T-cell (primary cell): ENCODE data around the gene ZNF804A. TPM values are rescaled to one million over a fixed set of nuclear protein-coding genes. Genes with fewer than 3 reads are reported as not detected.

Experiments used
- ATAC-seq, 4 experiments: fragments of 200-7000 bp in 3 of 4; fragments of 150-1000 bp in 1 of 4; cut with Tn5 transposase; replicated peaks in 1 of 4; 1 replicate in 3 of 4; 2 replicates in 1 of 4; pipeline ENCODE4 v1.10.0; 2021; ENCODE audit warnings: moderate library complexity in 3 of 4, mild to moderate bottlenecking in 2 of 4, moderate number of reproducible peaks in 1 of 4
- CTCF ChIA-PET, 2 donors: fragments of 300-600 bp; sonication (Branson Sonifier 250); formaldehyde crosslinking; loops; one replicate each; lab custom pipeline; 2022; ENCODE audit warnings: antibody characterized with exemption in 2 of 2; lab: Charles Lee
- POLR2A ChIA-PET, 2 donors: fragments of 300-600 bp; sonication (Branson Sonifier 250); formaldehyde crosslinking; loops; one replicate each; lab custom pipeline; 2022; ENCODE audit warnings: antibody characterized with exemption in 2 of 2; lab: Charles Lee
- DNase-seq, 35 experiments: peaks; one replicate each; pipeline versions ENCODE4 v3.0.0 to v3.0.0-alpha.2; 2013 to 2023
- H3K27ac ChIP-seq: one replicate; pipeline ENCODE4 v1.5.1; 2013; ENCODE audit warnings: low read length
- H3K27me3 ChIP-seq, 2 experiments: replicated peaks in 1 of 2; 1 replicate in 1 of 2; 2 replicates in 1 of 2; pipeline versions ENCODE4 v1.6.1 to v1.7.0; 2013; ENCODE audit warnings: low read length in 1 of 2, mixed read lengths in 1 of 2; ENCODE audit not compliant: control insufficient read depth in 2 of 2, insufficient read depth in 2 of 2; ENCODE audit errors: extremely low read depth in 1 of 2
- H3K36me3 ChIP-seq, 2 donors: 1 replicate in 1 of 2; 2 replicates in 1 of 2; pipeline versions ENCODE4 v1.6.1 to v1.7.0; 2013; ENCODE audit warnings: low read length in 1 of 2; ENCODE audit not compliant: control insufficient read depth in 2 of 2, insufficient read depth in 1 of 2; ENCODE audit errors: extremely low read depth in 1 of 2
- H3K4me1 ChIP-seq, 2 experiments: 1 replicate in 1 of 2; 2 replicates in 1 of 2; pipeline versions ENCODE4 v1.6.1 to v1.7.0; 2013; ENCODE audit warnings: low read length in 2 of 2, mixed read lengths in 1 of 2; ENCODE audit not compliant: insufficient read depth in 2 of 2, control insufficient read depth in 1 of 2; ENCODE audit errors: extremely low read depth in 1 of 2
- H3K4me3 ChIP-seq, 2 donors: 1 replicate in 1 of 2; 2 replicates in 1 of 2; pipeline versions ENCODE4 v1.5.1 to v1.7.0; 2013; ENCODE audit warnings: mild to moderate bottlenecking in 2 of 2, low read length in 1 of 2, moderate library complexity in 1 of 2; ENCODE audit not compliant: control insufficient read depth in 1 of 2; ENCODE audit errors: extremely low read depth in 1 of 2
- H3K9me3 ChIP-seq: 2 replicates; pipeline ENCODE4 v1.7.0; 2013
- H3K27ac Mint-ChIP-seq, 2 donors: one replicate each; pipeline ENCODE4 v1.8.0; 2020 to 2021; ENCODE audit warnings: mild to moderate bottlenecking in 2 of 2, mixed read lengths in 2 of 2
- H3K27me3 Mint-ChIP-seq, 2 donors: one replicate each; pipeline ENCODE4 v1.8.0; 2021 to 2022; ENCODE audit warnings: mixed read lengths in 2 of 2
- H3K36me3 Mint-ChIP-seq: one replicate; pipeline ENCODE4 v1.8.0; 2021; ENCODE audit warnings: mixed read lengths
- H3K4me1 Mint-ChIP-seq, 3 donors: one replicate each; pipeline ENCODE4 v1.8.0; 2020 to 2022; ENCODE audit warnings: mixed read lengths in 3 of 3, mild to moderate bottlenecking in 1 of 3
- H3K4me3 Mint-ChIP-seq, 3 donors: one replicate each; pipeline ENCODE4 v1.8.0; 2020 to 2022; ENCODE audit warnings: mild to moderate bottlenecking in 3 of 3, mixed read lengths in 3 of 3, moderate library complexity in 3 of 3
- H3K9me3 Mint-ChIP-seq, 3 donors: one replicate each; pipeline ENCODE4 v1.8.0; 2020 to 2022; ENCODE audit warnings: mixed read lengths in 3 of 3
- WGBS: methylation state at CpG from one replicate; pipeline ENCODE4 v1.1.5; 2013; ENCODE audit warnings: missing lambda C conversion rate; ENCODE audit not compliant: insufficient coverage; 5-methylcytosine and 5-hydroxymethylcytosine counted together
- total RNA-seq, 35 experiments: library from RNA in 6 of 35; stranded (reverse) in 6 of 35; fragments of 120-200 nt in 1 of 35; gene quantifications; one replicate each; pipeline versions ENCODE4 v1.2.1 to v1.2.4 and lab custom pipeline; 2013 to 2026

The ZNF804A gene
- total RNA-seq, 5 donors from 2014 or later (not counting 1 experiment from before 2014, with no cell fraction given) = 0.06 to 0.13 (median 0.06) TPM; not detected in 2

DNA sequence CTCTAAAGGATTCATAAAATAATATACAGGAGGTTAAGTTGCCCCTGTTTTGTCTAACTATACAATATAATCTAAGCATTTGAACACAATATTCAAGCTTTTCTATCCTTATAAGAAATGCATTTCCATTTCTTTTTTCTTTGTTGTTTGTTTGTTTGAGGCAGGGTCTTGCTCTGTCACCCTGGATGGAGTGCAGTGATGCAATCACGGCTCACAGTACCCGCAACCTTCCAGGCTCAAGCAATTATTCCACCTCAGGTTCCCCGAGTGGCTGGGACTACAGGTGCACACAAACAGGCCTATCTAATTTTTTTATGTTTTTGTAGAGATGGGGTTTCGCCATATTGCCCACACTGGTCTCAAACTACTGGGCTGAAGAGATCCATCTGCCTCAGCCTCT is 307.8 kb downstream of the ZNF804A start:
- ChIA-PET CTCF (no interaction called here), POLR2A (no interaction called here)
- no peaks in the 10 kb centered on the region for H3K27me3 Mint-ChIP-seq
- no peak for DNase-seq
- H3K27ac Mint-ChIP-seq = no peak overlapping the region
- H3K9me3 Mint-ChIP-seq = peaks cover 4 to 10% (median 8%) of the 10 kb centered on the region in 3 donors
- ATAC-seq = no peak
- Histone ChIP-seq H3K4me3 (no peak overlapping the region), H3K4me1 (no peaks in the 10 kb centered on the region), H3K9me3 (peaks cover 2% of the 10 kb centered on the region), H3K27ac (no peak overlapping the region), H3K27me3 (no peaks in the 10 kb centered on the region), H3K36me3 (no peaks in the 10 kb centered on the region)
- H3K4me1 Mint-ChIP-seq = no peaks in the 10 kb centered on the region
- H3K4me3 Mint-ChIP-seq = no peak overlapping the region
- WGBS = no CpG with 5 or more reads among the region's 4 CpGs
- no peaks in the 10 kb centered on the region for H3K36me3 Mint-ChIP-seq

DNA sequence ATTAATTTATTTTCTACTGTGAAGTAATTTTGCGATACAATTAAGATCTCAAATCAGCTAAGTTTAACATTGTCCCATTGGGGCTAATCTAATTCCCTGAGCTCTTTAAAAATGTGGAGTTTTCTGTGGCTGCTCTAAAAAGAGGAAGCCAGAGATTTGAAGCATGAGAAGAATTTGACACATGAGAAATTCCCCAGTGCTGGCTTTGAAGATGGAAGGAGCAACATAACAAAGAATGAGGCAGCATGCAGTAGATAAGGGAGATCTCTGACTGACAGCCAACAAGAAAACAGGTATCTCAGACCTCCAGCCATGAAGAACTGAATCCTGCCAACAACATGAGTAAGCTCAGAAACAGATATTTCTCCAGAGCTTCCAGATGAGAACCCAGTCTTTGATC is 308.4 kb downstream of the ZNF804A start:
- Histone ChIP-seq H3K36me3 (no peaks in the 10 kb centered on the region), H3K27ac (no peak overlapping the region), H3K4me3 (no peak overlapping the region), H3K4me1 (no peaks in the 10 kb centered on the region), H3K9me3 (peaks cover 2% of the 10 kb centered on the region), H3K27me3 (no peaks in the 10 kb centered on the region)
- H3K4me1 Mint-ChIP-seq = no peaks in the 10 kb centered on the region
- H3K36me3 Mint-ChIP-seq = no peaks in the 10 kb centered on the region
- ATAC-seq (no peak), DNase-seq (no peak)
- ChIA-PET POLR2A (no interaction called here), CTCF (no interaction called here)
- H3K27ac Mint-ChIP-seq = no peak overlapping the region
- H3K9me3 Mint-ChIP-seq = peaks cover 4 to 10% (median 8%) of the 10 kb centered on the region in 3 donors
- no peaks in the 10 kb centered on the region for H3K27me3 Mint-ChIP-seq
- H3K4me3 Mint-ChIP-seq = no peak overlapping the region
- WGBS = no CpG with 5 or more reads among the region's 1 CpG

GRCh38 chr2:184908966-184909365 is 310.6 kb downstream of the ZNF804A start:
- H3K27me3 Mint-ChIP-seq = no peaks in the 10 kb centered on the region

DNA sequence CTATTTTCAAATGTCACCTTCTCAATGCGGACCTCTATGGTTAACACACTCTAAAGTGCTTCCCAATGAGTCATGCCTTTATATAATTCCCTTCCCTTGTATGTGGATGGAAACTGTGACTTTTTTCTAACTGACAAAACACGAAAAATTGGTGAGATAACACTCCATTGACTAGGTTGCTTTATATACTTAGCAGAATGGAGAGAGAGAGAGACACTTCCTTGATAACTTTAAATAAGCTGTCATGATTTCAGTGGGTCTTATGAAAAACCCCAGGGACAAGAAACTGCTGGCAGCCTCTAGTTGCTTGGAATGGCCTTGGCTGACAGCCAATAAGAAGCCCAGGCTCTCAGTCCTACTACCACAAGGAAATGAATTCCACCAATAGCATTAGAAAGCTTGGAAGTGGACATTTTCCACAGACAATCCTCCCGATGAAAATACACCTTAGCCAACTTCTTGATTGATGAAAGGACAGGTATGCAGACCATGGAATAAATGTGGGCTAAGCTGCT is 322.2 kb downstream of the ZNF804A start:
- Mint-ChIP-seq H3K4me3 (no peak overlapping the region), H3K4me1 (no peaks in the 10 kb centered on the region), H3K36me3 (no peaks in the 10 kb centered on the region), H3K27ac (no peak overlapping the region), H3K9me3 (peaks cover 7 to 26% (median 23%) of the 10 kb centered on the region in 3 donors), H3K27me3 (no peaks in the 10 kb centered on the region)
- Histone ChIP-seq H3K27ac (no peak overlapping the region), H3K36me3 (no peaks in the 10 kb centered on the region), H3K27me3 (no peaks in the 10 kb centered on the region), H3K4me3 (no peak overlapping the region), H3K9me3 (no peaks in the 10 kb centered on the region), H3K4me1 (no peaks in the 10 kb centered on the region)
- ATAC-seq = no peak
- ChIA-PET POLR2A (no interaction called here), CTCF (no interaction called here)
- WGBS = no CpG with 5 or more reads among the region's 3 CpGs
- DNase-seq = no peak

More at GRCh38 chr2:184908966-184909365, 310.6 kb downstream of the ZNF804A start:
- POLR2A ChIA-PET = no interaction called here
- no peaks in the 10 kb centered on the region for H3K36me3 Mint-ChIP-seq
- no peaks in the 10 kb centered on the region for H3K27me3 ChIP-seq
- H3K27ac ChIP-seq = no peak overlapping the region
- H3K9me3 Mint-ChIP-seq = peaks cover 7 to 16% (median 15%) of the 10 kb centered on the region in 3 donors
- no peaks in the 10 kb centered on the region for H3K4me1 ChIP-seq
- H3K4me3 ChIP-seq = no peak overlapping the region
- no CpG with 5 or more reads among the region's 1 CpG for WGBS
- no peak for ATAC-seq
- no peaks in the 10 kb centered on the region for H3K36me3 ChIP-seq
- H3K9me3 ChIP-seq = peaks cover 4% of the 10 kb centered on the region
- DNase-seq = no peak
- H3K27ac Mint-ChIP-seq = no peak overlapping the region
- no peak overlapping the region for H3K4me3 Mint-ChIP-seq
- H3K4me1 Mint-ChIP-seq = no peaks in the 10 kb centered on the region
- CTCF ChIA-PET = no interaction called here

GRCh38 chr2:184921676-184922075 is 323.3 kb downstream of the ZNF804A start:
- H3K27ac Mint-ChIP-seq = no peak overlapping the region
- ChIA-PET CTCF (no interaction called here), POLR2A (no interaction called here)
- H3K4me3 ChIP-seq = no peak overlapping the region
- no peak overlapping the region for H3K27ac ChIP-seq
- H3K4me1 ChIP-seq = no peaks in the 10 kb centered on the region
- H3K36me3 Mint-ChIP-seq = no peaks in the 10 kb centered on the region
- no peaks in the 10 kb centered on the region for H3K4me1 Mint-ChIP-seq
- H3K9me3 ChIP-seq = no peaks in the 10 kb centered on the region
- no peaks in the 10 kb centered on the region for H3K36me3 ChIP-seq
- H3K27me3 Mint-ChIP-seq = no peaks in the 10 kb centered on the region
- WGBS = no CpG with 5 or more reads among the region's 2 CpGs
- H3K9me3 Mint-ChIP-seq = peaks cover 12 to 32% (median 30%) of the 10 kb centered on the region in 3 donors
- no peaks in the 10 kb centered on the region for H3K27me3 ChIP-seq
- H3K4me3 Mint-ChIP-seq = no peak overlapping the region
- DNase-seq = no peak
- no peak for ATAC-seq

DNA sequence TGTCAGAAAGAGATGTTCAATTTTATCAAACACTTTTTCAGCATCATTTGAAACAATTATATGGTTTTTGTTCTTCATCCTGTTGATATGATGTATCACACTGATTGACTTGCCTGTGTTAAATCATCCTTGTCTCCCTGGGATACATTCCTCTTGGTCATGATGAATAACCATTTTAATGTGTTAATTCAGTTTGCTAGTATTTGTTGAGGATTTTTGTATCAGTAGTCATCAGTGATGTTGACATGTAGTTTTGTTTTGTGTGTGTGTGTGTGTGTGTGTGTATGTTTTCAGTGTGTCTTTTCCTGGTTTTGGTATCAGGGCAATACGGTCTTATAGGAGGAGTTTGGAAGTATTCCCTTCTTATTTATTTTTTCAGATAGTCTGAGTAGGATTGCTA is 325.4 kb downstream of the ZNF804A start:
- peaks cover 14 to 35% (median 32%) of the 10 kb centered on the region in 3 donors for H3K9me3 Mint-ChIP-seq
- H3K27me3 Mint-ChIP-seq = no peaks in the 10 kb centered on the region
- no peaks in the 10 kb centered on the region for H3K4me1 Mint-ChIP-seq
- Histone ChIP-seq H3K27me3 (no peaks in the 10 kb centered on the region), H3K4me3 (no peak overlapping the region), H3K36me3 (no peaks in the 10 kb centered on the region), H3K9me3 (no peaks in the 10 kb centered on the region), H3K27ac (no peak overlapping the region), H3K4me1 (no peaks in the 10 kb centered on the region)
- ChIA-PET POLR2A (no interaction called here), CTCF (no interaction called here)
- DNase-seq = no peak
- H3K36me3 Mint-ChIP-seq = no peaks in the 10 kb centered on the region
- no CpG with 5 or more reads among the region's 1 CpG for WGBS
- ATAC-seq = no peak
- H3K4me3 Mint-ChIP-seq = no peak overlapping the region
- H3K27ac Mint-ChIP-seq = no peak overlapping the region

- H3K27me3 Mint-ChIP-seq = no peaks in the 10 kb centered on the region
- Histone ChIP-seq H3K36me3 (no peaks in the 10 kb centered on the region), H3K4me1 (no peaks in the 10 kb centered on the region), H3K27ac (no peak overlapping the region), H3K9me3 (no peaks in the 10 kb centered on the region), H3K27me3 (no peaks in the 10 kb centered on the region), H3K4me3 (no peak overlapping the region)
- ATAC-seq = no peak
- 67% methylated on average over 1 of the region's 2 CpGs for WGBS
- H3K9me3 Mint-ChIP-seq = peaks cover 14 to 32% (median 26%) of the 10 kb centered on the region in 3 donors
- H3K4me1 Mint-ChIP-seq = no peaks in the 10 kb centered on the region
- H3K27ac Mint-ChIP-seq = no peak overlapping the region
- no peak for DNase-seq
- H3K36me3 Mint-ChIP-seq = no peaks in the 10 kb centered on the region
- CTCF ChIA-PET = no interaction called here
- POLR2A ChIA-PET = no interaction called here
- H3K4me3 Mint-ChIP-seq = no peak overlapping the region
Measured at GRCh38 chr2:184927040-184927439, 328.7 kb downstream of the ZNF804A start.
